ENCODE data around the gene ATXN1.
"Not testable (repeated sequence)": the region's sequence is repeated elsewhere in the genome, so short reads cannot be mapped to it uniquely, and the experiment has no call there.

The ATXN1 gene

DNA sequence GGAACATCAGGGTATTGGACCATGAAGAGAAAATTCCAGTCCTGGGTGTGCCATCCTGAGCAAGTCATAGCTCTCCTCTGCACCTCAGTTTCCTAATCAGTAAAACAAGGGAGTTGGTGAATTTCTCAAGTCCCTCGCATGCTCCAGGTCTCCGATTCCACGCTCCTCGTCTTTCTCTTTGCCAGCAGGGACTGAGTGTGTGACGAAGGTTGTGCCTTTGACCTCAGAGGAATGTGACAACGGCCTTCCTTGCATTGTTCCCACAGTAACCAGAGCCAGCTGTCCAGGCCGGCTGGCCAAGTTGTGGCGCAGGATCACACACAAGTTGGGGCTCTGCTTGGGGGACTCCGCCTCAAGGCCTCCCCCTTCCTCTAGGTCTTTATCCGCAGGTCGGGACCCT, 217.3 kb downstream of the ATXN1 start:
- in situ Hi-C loops (cut with HindIII; ENCODE audit: low pct_ligation_motif_present, low pct_unique_long_range_greater_than_20kb, low sequenced_read_pairs), result no loop called here
- DNase-seq, result peak; percentile 75

DNA sequence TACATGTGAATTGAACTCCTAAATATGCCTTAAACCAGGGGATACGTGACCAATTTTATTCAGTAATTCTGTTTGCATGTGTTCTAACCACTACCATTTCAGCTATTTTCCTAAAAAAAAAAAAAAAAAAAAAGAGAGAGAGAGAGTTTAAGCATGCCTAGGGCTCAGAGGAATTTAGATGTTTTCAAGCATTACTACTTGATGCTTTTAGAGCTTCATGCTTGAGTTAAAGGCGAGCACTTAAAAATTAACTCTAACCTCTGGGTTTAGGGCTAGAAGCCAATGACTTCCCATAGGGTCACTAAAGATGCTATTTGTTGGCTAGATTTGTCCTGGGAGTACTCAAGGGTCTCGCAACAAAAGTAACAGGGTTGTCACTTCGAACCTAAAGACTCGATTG, 217.7 kb downstream of the ATXN1 start:
- in situ Hi-C loops (cut with HindIII; ENCODE audit: low pct_ligation_motif_present, low pct_unique_long_range_greater_than_20kb, low sequenced_read_pairs), result no loop called here
- peak; percentile 75 for DNase-seq

DNA sequence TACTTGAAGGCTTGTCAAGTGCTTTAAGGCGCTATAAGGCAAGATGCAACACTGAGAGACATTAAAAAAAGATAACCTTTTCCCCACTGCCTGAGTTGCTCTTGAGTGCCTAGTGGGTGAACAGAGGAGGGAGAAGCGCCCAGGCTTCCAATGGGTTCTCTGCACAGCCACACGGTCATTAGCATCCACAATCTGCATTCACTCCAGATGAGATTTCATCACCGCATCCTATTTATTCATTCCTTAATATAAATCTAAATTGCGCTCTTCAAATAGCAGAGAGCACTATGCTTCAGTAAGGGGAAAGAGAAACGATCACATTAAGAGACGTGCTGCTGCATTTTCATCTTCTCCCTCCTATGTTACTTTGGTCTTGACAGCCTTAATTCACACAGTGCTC, 219.2 kb downstream of the ATXN1 start:
- no peak for DNase-seq
- in situ Hi-C loops (cut with HindIII; ENCODE audit: low pct_ligation_motif_present, low pct_unique_long_range_greater_than_20kb, low sequenced_read_pairs), result no loop called here

DNA sequence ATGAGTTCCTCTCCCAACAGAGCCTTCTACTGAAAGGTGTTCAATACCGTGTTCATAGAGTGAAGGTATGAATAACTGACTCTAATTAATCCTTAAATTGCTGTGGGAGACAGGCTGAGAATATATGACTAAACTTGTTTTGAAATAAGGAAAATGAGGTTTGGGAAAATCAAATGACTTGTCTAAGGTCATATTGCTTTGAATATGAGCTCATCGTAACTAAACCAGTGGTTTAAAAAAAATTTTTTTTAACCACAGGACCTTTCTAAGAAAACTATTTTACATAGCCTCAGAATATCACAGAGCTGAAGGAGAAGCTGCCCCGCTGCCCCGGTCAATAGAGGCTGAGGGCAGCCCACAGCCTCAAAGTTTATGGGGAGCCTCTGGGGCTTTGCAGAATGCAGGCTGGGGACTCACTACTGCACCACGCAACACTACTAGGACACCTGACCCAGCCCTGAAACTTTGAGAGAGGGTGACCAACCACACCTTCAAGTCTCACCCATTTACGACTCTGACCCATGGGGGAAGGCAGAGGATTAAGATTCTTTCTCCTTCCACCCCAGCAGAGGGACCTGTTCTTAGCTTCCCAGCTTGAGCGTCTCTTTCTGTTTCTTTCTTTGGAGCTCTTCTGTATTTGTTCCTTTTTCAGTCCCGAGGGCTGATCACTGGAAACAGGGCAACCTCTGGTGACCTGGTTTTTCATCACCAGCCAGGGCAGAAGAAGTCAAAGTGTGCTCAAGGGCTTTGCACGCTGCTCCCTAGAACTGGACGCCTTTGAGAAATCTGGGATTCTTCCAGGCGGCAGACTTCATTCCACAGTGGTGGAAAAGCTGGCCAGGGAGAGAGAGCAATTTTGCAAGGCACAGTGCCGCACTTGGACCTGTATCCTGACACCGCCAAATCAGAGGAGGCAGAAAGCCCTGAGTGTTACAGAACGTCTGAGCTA, 220.2 kb downstream of the ATXN1 start:
- in situ Hi-C loops (cut with HindIII; ENCODE audit: low pct_ligation_motif_present, low pct_unique_long_range_greater_than_20kb, low sequenced_read_pairs), result no loop called here
- DNase-seq, result no peak

DNA sequence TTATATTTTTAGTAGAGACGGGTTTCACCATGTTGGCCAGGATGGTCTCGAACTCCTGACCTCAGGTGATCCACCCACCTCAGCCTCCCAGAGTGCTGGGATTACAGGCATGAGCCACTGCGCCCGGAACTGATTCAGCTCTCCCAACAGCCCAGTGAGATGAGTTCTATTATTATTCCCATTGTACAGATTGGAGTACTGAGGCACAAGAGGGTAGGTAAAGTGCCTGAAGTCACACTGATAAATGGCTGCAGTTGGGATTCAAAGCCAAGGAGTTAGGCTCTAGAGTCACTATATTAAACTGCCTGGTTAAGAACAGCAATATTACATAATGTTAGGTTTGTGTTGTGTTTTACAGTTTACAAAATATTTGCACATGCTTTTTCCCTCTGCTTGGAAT, 220.9 kb downstream of the ATXN1 start:
- DNase-seq; in situ Hi-C loops (cut with HindIII; ENCODE audit: low pct_ligation_motif_present, low pct_unique_long_range_greater_than_20kb, low sequenced_read_pairs): not testable (repeated sequence)

DNA sequence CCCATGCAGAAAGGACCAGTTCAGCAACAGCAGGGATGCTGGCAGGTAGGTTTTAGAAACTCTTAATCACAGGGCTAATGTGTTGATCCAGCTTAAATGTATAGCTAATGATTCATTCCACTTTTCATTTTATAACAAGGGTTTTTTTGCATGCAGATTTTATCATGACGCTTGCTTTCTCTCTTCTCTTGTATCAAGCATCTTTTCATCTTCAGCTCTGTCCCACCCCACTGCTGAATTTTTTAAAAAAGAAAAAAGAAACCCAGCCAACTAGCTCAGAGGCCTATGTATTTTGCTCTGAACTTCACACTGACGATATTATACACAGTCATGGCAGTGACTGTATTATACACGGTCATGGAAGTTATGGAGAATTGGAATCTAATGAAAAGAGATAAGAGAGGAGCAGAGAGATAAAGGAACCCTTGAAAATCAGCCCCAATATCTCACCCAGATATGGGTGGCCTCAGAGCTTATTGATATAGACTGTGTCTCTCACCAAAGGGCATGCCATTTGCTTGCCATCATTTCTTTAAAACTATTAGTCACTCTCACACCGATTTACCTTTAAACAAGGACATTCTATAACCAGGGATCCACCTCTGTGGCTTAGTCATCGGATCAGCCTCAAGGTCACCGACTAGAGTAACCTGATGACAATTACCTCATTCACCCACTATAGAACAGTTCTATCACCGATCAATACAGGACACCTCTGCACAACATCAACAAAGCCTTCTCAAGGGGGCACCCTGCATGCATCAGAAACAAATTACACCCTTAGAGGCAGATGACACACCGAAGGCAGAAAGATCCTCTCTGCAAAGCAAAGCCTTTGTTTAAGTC, 222.0 kb downstream of the ATXN1 start:
- in situ Hi-C loops (cut with HindIII; ENCODE audit: low pct_ligation_motif_present, low pct_unique_long_range_greater_than_20kb, low sequenced_read_pairs), result no loop called here

DNA sequence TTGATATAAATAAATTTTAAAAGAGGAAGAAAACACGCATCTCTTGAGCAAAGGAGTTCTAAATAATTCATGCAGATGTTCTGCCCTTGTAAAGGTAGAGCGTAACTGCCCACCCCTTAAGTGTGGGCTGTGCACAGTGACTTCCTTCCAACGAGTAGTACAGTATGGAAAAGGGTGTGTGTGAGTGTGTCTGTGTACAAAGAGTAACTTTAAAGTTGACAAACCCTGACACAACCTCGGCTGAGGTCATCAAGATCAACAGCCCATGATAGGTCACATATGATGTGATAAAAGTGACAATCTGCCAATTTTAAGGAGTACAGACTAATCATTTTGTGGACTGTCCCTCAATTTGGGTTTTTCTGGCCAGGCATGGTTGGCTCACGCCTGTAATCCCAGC, 225.7 kb downstream of the ATXN1 start:
- DNase-seq, result no peak
- in situ Hi-C loops (cut with HindIII; ENCODE audit: low pct_ligation_motif_present, low pct_unique_long_range_greater_than_20kb, low sequenced_read_pairs), result no loop called here

More for the DNA sequence above, 222.0 kb downstream of the ATXN1 start:
- DNase-seq, result no peak

DNA sequence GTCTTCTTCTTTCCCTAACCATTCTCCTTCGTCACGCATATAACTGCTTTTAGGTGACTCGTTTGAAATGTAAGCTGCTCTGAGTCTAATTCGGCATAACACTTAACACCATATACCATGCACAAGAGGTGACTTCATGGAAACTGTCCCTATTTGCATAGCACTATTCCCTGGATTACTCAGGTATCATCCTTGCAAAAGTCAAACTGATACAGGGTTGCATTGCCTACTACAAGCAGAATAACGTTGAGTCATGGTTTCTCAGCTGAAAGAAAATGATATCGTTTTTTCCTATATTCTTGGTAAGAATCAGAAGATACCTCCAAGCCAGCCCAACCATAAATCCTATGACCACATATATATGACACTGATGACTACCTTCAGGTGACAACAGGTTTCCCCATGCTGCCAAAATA, 227.5 kb downstream of the ATXN1 start:
- in situ Hi-C loops (cut with HindIII; ENCODE audit: low pct_ligation_motif_present, low pct_unique_long_range_greater_than_20kb, low sequenced_read_pairs), result no loop called here
- no peak for DNase-seq

DNA sequence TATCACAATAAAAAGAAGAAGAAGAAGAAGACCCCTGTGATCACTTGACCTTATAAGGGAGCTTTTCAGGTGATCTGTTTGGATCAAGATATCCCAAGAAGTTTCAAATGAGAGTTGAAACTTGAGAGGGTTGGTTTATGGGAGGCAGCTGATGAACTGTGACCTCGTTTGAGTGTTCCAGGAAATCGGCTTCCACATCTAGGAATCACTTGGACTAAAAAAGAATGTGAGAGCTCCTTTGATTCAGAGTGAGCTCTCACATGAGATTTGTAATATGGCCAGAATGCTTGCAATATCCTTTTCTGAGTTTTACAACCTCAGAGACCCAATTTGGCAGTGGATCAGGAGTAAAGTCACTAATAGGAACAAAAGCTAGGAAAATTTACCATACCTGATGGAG, 228.1 kb downstream of the ATXN1 start:
- no peak for DNase-seq
- in situ Hi-C loops (cut with HindIII; ENCODE audit: low pct_ligation_motif_present, low pct_unique_long_range_greater_than_20kb, low sequenced_read_pairs), result no loop called here

DNA sequence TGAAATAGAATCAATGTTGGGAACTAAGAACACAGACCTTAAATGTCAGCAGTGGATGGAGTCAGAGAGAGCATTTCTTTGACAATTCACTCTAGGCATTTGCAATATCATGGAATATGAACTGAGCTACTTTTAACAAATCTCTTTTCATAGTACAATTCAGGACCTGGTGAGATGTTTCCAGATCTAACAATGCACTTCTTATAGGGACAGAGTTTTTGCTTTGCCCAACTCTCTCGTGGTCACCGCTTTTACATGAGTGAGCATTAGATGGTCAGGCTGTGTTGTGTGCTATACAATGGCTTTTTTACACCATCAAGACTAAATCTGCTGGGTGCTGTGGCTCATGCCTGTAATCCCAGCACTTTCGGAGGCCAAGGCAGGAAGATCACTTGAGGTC, 233.6 kb downstream of the ATXN1 start:
- in situ Hi-C loops (cut with HindIII; ENCODE audit: low pct_ligation_motif_present, low pct_unique_long_range_greater_than_20kb, low sequenced_read_pairs), result no loop called here
- no peak for DNase-seq

DNA sequence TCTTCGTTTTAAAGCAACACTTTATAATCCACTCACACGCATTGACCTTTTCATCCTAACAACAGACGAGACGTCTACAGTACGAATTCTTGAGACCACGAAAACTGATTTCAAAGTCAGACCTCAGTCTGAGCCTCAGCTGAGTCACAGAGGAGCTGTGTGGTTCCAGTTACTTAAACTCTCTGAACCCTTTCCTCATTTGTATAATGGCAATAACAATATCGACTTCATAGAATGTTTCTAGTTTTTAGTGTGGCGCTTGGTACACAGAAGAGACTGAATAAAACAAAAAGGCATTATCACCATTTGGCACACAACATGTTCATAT, 236.9 kb downstream of the ATXN1 start:
- in situ Hi-C loops (cut with HindIII; ENCODE audit: low pct_ligation_motif_present, low pct_unique_long_range_greater_than_20kb, low sequenced_read_pairs), result no loop called here
- DNase-seq, result no peak

DNA sequence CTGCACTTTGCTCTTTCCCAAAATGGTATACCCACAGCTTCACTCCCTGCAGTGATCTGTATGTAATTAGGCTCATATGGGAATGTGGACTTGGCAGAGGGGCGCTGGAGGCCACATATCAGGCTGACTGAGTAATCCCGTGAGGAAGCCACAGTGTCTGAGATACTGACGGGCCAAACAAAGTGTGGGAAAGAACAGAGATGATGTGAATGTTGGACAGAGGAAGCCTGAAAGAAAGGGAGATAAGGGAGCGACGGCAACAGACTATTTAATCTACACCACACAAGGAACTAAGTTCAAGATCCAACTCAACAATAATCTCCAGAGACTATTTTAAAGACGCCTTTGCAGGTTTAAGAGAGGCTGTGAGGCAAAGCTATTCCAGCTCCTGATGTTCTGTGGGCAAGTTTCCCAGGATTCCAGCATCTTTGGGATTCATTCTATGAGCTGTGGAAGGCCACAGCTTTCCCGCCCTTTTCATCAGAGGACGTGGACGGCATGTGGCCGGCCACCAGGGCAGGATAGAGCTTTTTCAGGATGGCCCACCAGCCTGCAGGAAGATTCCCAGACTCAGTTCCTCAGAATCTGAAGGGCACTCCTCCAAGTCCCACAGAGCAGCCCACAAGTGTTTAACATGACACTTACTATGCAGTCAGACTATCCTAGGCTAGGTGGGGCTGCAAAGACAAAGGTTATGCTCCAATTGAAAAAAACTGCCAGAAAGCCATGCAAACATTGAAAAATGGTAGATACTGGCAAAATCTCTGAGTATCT, 237.5 kb downstream of the ATXN1 start:
- DNase-seq, result no peak
- in situ Hi-C loops (cut with HindIII; ENCODE audit: low pct_ligation_motif_present, low pct_unique_long_range_greater_than_20kb, low sequenced_read_pairs), result no loop called here

DNA sequence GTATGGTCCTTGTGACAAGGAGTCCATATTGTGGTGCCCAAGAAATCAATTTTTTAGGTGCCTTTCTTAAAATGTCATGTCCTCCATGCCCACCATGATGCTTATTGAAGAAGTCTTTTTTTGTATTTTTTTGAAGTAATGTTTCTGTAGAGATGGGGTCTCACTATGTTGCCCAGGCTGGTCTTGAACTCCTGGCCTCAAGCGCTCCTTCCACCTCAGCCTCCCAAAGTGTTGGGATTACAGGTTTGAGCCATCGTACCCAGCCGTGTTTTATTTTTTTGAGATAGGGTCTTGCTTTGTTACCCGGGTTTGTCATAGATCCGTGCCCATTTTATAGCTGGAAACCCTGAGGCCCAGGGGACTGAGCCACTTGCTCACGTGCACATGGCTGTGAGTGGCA, 238.3 kb downstream of the ATXN1 start:
- in situ Hi-C loops (cut with HindIII; ENCODE audit: low pct_ligation_motif_present, low pct_unique_long_range_greater_than_20kb, low sequenced_read_pairs), result no loop called here
- DNase-seq, result no peak

DNA sequence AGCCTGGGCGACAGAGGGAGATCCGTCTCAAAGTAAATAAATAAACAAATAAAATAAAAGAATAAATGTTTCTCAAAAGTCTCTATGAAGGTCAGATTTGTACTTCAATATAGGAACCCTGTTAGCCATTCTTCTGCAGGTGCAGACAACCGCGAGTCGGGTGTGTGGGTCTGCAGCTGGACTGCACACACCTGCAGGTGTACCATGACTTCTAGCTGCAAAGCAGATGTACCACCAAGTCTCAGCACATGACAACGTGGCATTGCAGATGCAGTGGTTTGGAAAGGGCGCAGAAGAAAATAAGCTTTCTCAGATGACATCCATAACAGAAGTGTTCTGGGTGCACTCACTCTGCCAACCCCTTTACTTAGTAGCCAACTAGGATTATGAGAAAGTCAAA, 239.7 kb downstream of the ATXN1 start:
- no peak for DNase-seq
- in situ Hi-C loops (cut with HindIII; ENCODE audit: low pct_ligation_motif_present, low pct_unique_long_range_greater_than_20kb, low sequenced_read_pairs), result no loop called here

DNA sequence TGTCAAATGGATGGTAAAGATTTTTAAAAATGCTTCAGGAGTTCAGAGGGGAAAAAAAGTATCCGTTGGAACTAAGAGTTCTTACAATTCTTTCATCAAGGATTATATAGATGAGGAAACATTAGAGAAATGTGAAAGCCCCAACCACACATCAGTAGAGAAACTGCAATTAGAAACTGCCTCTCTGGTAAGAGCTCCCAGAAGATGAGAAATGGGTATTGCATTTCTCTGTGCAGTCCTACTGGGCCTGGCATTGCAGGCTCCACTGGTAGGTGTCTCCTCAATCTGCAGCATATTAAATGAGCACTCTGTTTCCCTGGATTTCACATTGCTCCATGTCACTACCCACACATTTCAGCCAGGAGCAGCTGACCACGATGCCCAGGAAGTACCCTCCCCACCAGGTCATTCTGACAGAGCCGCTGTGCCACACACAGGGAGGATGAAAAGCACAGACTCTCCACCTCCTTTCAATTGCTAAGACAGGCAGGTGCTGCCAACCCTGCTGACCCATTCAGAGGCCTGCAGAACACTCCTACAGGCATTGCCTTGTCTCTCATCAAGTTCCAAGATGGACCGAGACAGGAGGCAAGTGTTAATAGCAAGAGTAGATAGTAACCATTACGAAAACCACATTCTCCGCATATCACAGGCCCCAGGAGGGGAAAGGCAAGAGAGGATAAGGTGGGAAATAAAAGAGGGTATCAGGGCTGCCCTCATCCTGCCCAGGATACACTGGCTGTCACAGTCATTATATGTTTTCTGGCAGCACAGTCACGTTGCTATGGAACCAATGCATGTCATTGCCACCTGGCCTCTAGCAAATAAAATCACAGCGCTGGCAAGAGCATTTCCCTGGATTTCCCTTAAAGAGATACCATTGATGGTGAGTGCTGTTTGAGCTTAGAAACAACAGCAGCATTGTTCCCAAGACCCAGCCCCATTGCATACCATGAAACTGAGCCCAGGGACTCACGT, 241.7 kb downstream of the ATXN1 start:
- in situ Hi-C loops (cut with HindIII; ENCODE audit: low pct_ligation_motif_present, low pct_unique_long_range_greater_than_20kb, low sequenced_read_pairs), result no loop called here
- no peak for DNase-seq

DNA sequence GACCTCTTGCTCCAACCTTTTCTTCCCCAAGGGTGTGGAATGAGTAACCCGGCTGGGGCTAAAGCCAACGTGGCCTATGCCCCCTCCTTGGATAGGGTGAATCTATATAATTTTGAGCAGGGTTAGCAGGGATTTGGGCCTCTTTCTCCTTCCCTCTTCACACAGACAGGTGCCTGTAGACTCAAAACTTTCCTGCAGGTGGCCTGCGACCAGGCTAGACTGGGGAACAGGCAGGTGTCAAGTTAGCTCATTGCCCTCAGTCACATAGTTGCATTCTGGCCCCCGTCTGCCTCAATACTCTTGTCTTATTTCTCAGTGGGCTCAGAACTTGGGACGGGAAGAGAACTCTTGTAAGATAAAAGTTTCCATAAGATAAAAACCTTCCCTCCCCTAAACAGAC, 243.0 kb downstream of the ATXN1 start:
- DNase-seq, result no peak
- in situ Hi-C loops (cut with HindIII; ENCODE audit: low pct_ligation_motif_present, low pct_unique_long_range_greater_than_20kb, low sequenced_read_pairs), result no loop called here

DNA sequence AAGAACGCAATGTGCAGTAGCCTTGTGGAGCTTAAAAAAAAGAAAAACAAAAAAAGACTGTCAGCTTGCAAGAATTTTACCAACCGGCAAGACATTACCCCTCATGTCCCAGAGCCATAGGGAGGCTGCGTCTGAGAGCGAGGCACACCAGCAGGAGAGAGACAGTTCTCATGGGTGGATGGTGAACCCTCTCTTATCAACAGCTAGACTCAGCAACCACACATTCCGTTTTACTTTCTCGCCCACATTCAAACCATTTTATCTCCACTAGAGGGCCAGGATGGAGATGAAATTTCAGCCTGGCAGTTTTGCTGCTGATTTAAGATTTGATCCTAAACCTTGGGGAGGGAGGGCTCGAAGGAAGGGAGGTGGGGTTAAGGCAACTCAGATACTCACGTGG, 247.0 kb downstream of the ATXN1 start:
- in situ Hi-C loops (cut with HindIII; ENCODE audit: low pct_ligation_motif_present, low pct_unique_long_range_greater_than_20kb, low sequenced_read_pairs), result no loop called here
- DNase-seq, result peak; percentile 54

Data from ACHN (cell line).